Kidney epithelial cell (primary cell): ENCODE measurements around the gene ZDHHC22. TPM values are rescaled to one million over a fixed set of nuclear protein-coding genes. Genes with fewer than 3 reads are reported as not detected.
"Not testable (repeated sequence)": the region's sequence is repeated elsewhere in the genome, so short reads cannot be mapped to it uniquely, and the experiment has no call there.

Experiments used
- DNase-seq: peaks from one replicate; pipeline ENCODE4 v3.0.0-alpha.2; 2010; ENCODE audit warnings: low read depth
- H3K27me3 ChIP-seq: 2 replicates; pipeline ENCODE4 v1.6.0; 2011; ENCODE audit warnings: low read length; ENCODE audit not compliant: control insufficient read depth, insufficient read depth
- H3K36me3 ChIP-seq: 2 replicates; pipeline ENCODE4 v1.5.1; 2011; ENCODE audit warnings: low read length; ENCODE audit not compliant: control insufficient read depth, insufficient read depth
- H3K4me3 ChIP-seq: 2 replicates; pipeline ENCODE4 v1.5.1; 2011; ENCODE audit warnings: low read depth, mild to moderate bottlenecking, control low read depth, low read length
- total RNA-seq: library from RNA; depleted of rRNA; stranded (reverse); fragments of >200 nt; gene quantifications from 2 replicates; pipeline ENCODE4 v1.2.3, GENCODE V29; 2015
- TF ChIP-seq, protein P1 (sequence below): IDR thresholded peaks from 2 replicates; pipeline ENCODE4 v1.5.1; 2011; ENCODE audit warnings: mild to moderate bottlenecking, moderate library complexity, low read length, control low read depth, inconsistent platforms; ENCODE audit not compliant: insufficient read depth, poor library complexity, severe bottlenecking

Gene ZDHHC22
- total RNA-seq, 1 donor from 2014 or later, result 0.21 TPM

DNA sequence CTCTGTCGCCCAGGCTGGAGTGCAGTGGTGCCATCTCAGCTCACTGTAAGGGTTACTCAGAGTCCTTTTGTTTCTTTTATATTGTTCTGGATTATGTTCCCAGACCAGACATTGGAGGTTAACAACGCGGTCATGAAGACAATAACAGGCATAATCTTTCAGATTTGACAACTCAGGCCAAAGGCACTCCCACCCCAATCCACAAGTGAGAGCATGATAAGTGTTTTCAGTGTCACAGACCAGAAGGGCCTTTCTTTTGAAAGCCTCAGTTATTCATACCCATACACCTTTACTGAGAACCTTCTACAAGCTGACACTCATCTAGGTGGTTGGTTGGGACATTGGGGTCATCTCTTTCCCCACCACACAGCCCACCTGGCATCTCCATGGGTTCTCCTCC is 37.1 kb upstream of the ZDHHC22 start:
- no peak for DNase-seq
- no peak overlapping the region for H3K4me3 ChIP-seq
- peaks cover 13% of the 10 kb centered on the region for H3K27me3 ChIP-seq
- TF ChIP-seq, protein P1, sequence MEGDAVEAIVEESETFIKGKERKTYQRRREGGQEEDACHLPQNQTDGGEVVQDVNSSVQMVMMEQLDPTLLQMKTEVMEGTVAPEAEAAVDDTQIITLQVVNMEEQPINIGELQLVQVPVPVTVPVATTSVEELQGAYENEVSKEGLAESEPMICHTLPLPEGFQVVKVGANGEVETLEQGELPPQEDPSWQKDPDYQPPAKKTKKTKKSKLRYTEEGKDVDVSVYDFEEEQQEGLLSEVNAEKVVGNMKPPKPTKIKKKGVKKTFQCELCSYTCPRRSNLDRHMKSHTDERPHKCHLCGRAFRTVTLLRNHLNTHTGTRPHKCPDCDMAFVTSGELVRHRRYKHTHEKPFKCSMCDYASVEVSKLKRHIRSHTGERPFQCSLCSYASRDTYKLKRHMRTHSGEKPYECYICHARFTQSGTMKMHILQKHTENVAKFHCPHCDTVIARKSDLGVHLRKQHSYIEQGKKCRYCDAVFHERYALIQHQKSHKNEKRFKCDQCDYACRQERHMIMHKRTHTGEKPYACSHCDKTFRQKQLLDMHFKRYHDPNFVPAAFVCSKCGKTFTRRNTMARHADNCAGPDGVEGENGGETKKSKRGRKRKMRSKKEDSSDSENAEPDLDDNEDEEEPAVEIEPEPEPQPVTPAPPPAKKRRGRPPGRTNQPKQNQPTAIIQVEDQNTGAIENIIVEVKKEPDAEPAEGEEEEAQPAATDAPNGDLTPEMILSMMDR, result no peak
- H3K36me3 ChIP-seq, result no peaks in the 10 kb centered on the region

DNA sequence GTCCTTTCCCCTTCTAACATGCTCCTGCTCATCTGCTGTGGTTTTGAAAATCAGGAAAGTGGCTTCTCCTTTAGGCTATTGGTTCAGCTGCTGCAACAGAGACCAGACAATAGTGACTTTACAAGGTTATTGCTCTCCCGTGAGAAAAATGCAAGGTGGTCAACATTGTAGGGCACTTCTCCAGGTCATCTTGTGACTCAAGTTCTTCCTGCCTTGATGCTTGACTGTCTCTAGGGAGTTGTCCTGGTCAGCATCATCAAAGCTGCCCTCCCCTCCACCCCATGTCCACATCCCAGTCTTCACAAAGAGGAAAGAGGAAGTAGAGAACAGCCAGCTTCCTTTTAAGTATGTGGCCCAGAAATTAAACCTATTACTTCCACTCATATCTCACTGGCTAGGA is 36.1 kb upstream of the ZDHHC22 start:
- TF ChIP-seq, protein P1, result no peak
- no peak overlapping the region for H3K4me3 ChIP-seq
- no peak for DNase-seq
- no peaks in the 10 kb centered on the region for H3K36me3 ChIP-seq
- H3K27me3 ChIP-seq, result peaks cover 12% of the 10 kb centered on the region

DNA sequence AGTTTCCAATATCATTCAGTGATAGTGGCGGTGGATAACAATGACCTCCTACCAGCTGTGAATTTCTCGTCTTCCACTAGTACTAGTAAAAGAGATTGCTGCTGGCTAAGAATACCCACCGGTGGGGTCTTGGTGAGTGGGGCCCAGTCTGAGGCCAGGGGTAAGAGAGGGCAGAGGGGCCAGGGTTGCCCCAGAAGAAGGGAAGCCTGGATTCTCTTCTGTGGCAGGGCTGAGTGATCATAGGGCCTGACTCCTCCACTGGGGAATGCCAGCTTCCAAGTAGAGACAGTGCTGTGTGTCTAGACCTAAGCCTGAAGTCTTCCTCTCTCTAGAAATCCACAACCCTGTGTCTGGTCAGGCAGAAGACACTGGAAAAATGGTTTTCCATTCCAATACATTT is 34.3 kb upstream of the ZDHHC22 start:
- no peaks in the 10 kb centered on the region for H3K27me3 ChIP-seq
- TF ChIP-seq, protein P1, result no peak

DNA sequence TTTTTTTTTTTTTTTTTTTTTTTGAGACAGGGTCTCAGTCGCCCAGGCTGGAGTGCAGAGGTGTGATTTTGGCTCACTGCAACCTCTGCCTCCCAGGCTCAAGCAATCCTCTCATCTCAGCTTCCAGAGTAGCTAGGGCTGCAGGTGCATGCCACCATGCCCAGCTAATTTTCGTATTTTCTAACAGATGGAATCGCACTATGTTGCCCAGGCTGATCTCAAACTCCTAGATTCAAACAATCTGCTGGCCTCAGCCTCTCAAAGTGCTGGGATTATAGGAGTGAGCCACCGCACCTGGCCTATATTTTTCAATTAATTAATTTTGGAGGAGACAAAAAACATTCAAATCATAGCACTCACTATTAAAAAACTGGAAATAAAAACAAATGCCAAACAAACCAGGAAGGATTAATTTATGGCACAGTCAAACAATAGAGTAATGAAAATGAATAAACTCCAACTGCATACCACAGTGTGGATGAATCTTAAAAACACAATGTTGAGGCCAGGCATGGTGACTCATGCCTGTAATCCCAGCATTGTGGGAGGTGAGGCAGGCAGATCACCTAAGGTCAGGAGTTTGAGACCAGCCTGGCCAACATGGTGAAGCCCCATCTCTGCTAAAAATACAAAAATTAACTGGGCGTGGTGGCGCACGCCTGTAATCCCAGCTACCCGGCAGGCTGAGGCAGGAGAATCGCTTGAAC is 32.5 kb upstream of the ZDHHC22 start:
- not testable (repeated sequence) for DNase-seq

More for the DNA sequence above, 34.3 kb upstream of the ZDHHC22 start:
- DNase-seq, result no peak
- Histone ChIP-seq H3K36me3 (no peaks in the 10 kb centered on the region), H3K4me3 (no peak overlapping the region)

DNA sequence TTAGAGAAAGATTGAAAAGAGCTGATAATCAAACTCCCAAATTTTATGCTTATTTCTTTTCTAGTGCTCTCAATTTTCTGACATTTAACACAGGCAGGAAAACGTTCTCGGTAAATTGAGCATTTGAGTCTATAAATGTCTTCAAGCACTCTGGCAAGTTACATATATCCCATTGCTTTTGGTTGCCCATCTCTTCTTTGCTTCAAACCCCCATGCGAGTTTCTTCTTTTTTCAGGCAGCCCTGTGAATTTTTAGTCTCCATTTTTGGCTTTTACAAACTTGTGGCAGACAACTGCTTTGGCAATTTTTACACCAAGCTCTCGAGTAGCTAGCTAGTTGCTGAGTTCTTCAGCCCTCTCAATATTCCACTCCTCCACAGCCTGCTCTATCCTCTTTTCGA is 31.3 kb upstream of the ZDHHC22 start:
- no peak for DNase-seq
- H3K27me3 ChIP-seq, result no peaks in the 10 kb centered on the region
- no peak overlapping the region for H3K4me3 ChIP-seq
- TF ChIP-seq, protein P1, result no peak
- no peaks in the 10 kb centered on the region for H3K36me3 ChIP-seq

More for the DNA sequence above, 32.5 kb upstream of the ZDHHC22 start:
- H3K27me3 ChIP-seq, H3K36me3 ChIP-seq, H3K4me3 ChIP-seq: not testable (repeated sequence)

DNA sequence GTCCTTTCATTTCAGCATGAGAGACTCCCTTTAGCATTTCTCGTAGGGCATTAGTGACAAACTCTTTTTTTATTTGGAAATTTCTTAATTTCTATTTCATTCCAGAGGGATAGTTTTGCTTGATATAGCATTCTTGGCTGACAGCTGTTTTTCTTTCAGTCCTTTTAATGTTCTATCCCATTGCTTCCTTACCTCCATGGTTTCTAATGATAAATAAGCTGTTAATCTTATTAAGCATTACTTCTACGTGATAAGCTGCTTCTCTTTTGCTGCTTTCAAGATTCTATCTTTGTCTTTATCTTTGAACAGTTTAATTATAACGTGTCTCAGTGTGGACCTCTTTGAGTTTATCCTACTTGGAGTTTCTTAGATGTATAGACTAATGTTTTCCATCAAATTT is 28.5 kb upstream of the ZDHHC22 start:
- DNase-seq, result no peak
- no peaks in the 10 kb centered on the region for H3K36me3 ChIP-seq
- no peaks in the 10 kb centered on the region for H3K27me3 ChIP-seq
- TF ChIP-seq, protein P1, result no peak
- H3K4me3 ChIP-seq, result no peak overlapping the region
